Measurements from ENCODE around the gene PDCD1. TPM values are rescaled to one million over a fixed set of nuclear protein-coding genes. Genes with fewer than 3 reads are reported as not detected.

The PDCD1 gene
- total and polyA plus RNA-seq, 2 of the 13 experiments (the other 11 are each of a cell fraction or from before 2014, with no cell fraction given), result 0.04 TPM; not detected in 1

DNA sequence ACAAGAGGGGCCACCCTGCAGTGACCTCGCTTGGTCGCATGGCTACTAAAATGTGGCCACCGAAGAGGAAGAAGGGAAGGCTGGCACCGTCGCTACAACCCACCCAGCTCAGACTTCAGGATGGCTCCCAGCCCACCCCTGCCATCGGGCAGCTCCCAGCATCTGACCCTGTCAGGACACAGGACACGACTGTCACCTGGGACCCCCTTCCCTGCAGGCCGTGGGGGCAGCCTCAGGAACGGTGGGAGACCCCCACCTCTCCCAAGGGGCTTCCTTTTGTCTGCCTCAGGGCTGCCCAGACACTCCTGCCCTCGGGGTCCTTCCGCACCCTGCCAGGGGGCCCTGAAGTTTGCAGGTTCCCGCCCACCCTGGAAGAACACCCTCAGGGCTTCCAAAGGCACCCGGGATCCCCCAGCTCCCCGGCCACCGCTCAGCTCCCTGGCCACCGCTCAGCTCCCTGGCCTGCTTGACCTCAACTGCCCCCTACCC lies 18.5 kb upstream of the PDCD1 start:
- Histone ChIP-seq H3K4me2 (ENCODE audit: low read depth, low read length) (no peak overlapping the region), H3K36me3 (replicated peaks in 1 of 2; ENCODE audit: control insufficient read depth in 1 of 2, insufficient read depth in 2 of 2, low read length in 2 of 2) (no peaks in the 10 kb centered on the region), H3K4me1 (ENCODE audit: insufficient read depth, low read length) (peaks cover 11% of the 10 kb centered on the region), H3K4me3 (replicated peaks in 1 of 3; ENCODE audit: insufficient read depth in 1 of 3, low read depth in 2 of 3, low read length in 3 of 3) (no peak overlapping the region), H3K9me3 (ENCODE audit: low read length) (peaks cover 21% of the 10 kb centered on the region), H3K27me3 (ENCODE audit: control insufficient read depth in 1 of 2, insufficient read depth in 2 of 2, low read length in 2 of 2) (peaks cover 3 to 13% of the 10 kb centered on the region in 2 experiments; a peak in 4 of 5 replicates), H2AFZ (ENCODE audit: low read length) (no peak overlapping the region), H4K20me1 (ENCODE audit: insufficient read depth, low read length) (no peaks in the 10 kb centered on the region), H3K9ac (ENCODE audit: insufficient read depth, low read depth, low read length) (no peak overlapping the region), H3K79me2 (ENCODE audit: insufficient read depth, low read length) (no peaks in the 10 kb centered on the region), H3K27ac (ENCODE audit: extremely low read length, insufficient read depth, low read length) (no peak overlapping the region)
- intact Hi-C loops (cut with micrococcal nuclease; ENCODE audit: unreplicated experiment) (no loop called here), in situ Hi-C loops (cut with HindIII; ENCODE audit: extremely low pct_ligation_motif_present, low pct_unique_long_range_greater_than_20kb) (loop anchor here (5.0 to 10.0 kb wide), 2 partner anchors 142 to 215 kb away; partner anchors contain the start of gene D2HGDH)
- POLR2A ChIA-PET, result no interaction called here
- FAIRE-seq, result no peak
- DNase-seq (ENCODE audit: low spot score), result no peak
- no TSS peak for BruUV-seq (replicated peaks)
- peak; percentile 3; the same call in 2 of the 3 replicates for ATAC-seq
- CTCF ChIA-PET (ENCODE audit: low intra/inter-chr PET ratio, low total read pairs), result no interaction called here
- 64% methylated on average over 12 of the region's 16 CpGs for WGBS (ENCODE audit: low lambda C conversion rate)
- TF ChIP-seq POLR2A (IDR thresholded peaks at IDR 0.05; ENCODE audit: insufficient read depth in 1 of 2, low read depth in 2 of 2, low read length in 2 of 2), result no peak
- peak; percentile 14 for TF ChIP-seq HNRNPK (IDR thresholded peaks at IDR 0.05; ENCODE audit: low read depth, low read length, poor library complexity, severe bottlenecking)

DNA sequence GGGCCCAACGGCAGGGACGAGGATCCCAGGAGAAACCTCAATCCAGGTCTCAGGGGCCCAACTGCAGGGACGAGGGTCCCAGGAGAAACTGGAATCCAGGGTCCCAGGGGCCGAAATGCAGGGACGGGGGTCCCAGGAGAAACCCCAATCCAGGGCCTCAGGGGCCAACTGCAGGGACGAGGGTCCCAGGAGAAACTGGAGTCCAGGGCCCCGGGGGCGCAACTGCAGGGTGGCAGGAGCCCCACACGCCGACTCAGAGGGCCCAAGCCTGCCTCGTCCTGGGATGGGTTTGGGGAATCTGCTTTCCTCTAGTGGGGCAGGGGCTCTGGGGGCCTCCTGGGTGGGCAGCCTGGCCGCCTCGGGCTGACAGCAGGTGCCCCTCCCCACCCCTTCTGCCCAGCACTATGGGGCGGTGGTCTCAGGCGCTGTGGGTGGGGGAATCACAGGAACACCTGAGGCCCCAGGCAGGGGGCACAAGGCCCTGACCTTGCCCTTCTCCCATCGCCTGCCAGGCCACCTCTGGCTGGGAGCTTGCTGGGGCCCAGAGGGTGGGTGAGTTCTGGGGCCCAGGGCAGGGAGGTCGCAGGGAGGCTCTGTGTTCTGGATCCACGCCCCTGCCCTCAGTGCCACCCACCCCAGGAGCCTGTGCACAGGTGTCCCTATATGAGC lies 18.0 kb upstream of the PDCD1 start:
- WGBS (ENCODE audit: low lambda C conversion rate), result 45% methylated on average over 12 of the region's 18 CpGs
- no peak overlapping the region for H3K27ac ChIP-seq (ENCODE audit: extremely low read length, insufficient read depth, low read length)
- H3K36me3 ChIP-seq (replicated peaks in 1 of 2; ENCODE audit: control insufficient read depth in 1 of 2, insufficient read depth in 2 of 2, low read length in 2 of 2), result no peaks in the 10 kb centered on the region
- ATAC-seq (peak; percentile 11), FAIRE-seq (no peak), DNase-seq (ENCODE audit: low spot score) (no peak)
- no peaks in the 10 kb centered on the region for H4K20me1 ChIP-seq (ENCODE audit: insufficient read depth, low read length)
- peaks cover 21% of the 10 kb centered on the region for H3K9me3 ChIP-seq (ENCODE audit: low read length)
- BruUV-seq (replicated peaks), result no TSS peak
- no peak overlapping the region for H3K9ac ChIP-seq (ENCODE audit: insufficient read depth, low read depth, low read length)
- H3K4me1 ChIP-seq (ENCODE audit: insufficient read depth, low read length), result peaks cover 6% of the 10 kb centered on the region
- TF ChIP-seq, protein P1, sequence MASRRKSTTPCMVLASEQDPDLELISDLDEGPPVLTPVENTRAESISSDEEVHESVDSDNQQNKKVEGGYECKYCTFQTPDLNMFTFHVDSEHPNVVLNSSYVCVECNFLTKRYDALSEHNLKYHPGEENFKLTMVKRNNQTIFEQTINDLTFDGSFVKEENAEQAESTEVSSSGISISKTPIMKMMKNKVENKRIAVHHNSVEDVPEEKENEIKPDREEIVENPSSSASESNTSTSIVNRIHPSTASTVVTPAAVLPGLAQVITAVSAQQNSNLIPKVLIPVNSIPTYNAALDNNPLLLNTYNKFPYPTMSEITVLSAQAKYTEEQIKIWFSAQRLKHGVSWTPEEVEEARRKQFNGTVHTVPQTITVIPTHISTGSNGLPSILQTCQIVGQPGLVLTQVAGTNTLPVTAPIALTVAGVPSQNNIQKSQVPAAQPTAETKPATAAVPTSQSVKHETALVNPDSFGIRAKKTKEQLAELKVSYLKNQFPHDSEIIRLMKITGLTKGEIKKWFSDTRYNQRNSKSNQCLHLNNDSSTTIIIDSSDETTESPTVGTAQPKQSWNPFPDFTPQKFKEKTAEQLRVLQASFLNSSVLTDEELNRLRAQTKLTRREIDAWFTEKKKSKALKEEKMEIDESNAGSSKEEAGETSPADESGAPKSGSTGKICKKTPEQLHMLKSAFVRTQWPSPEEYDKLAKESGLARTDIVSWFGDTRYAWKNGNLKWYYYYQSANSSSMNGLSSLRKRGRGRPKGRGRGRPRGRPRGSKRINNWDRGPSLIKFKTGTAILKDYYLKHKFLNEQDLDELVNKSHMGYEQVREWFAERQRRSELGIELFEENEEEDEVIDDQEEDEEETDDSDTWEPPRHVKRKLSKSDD (CRISPR knock-in tag; IDR thresholded peaks at IDR 0.05; ENCODE audit: low read depth), result no peak
- TF ChIP-seq ARNT (IDR thresholded peaks at IDR 0.05) (no peak), STAT5B (CRISPR knock-in tag; IDR thresholded peaks at IDR 0.05) (no peak), ZNF136 (CRISPR knock-in tag; IDR thresholded peaks at IDR 0.05; ENCODE audit: low read depth) (no peak), GABPB1 (CRISPR knock-in tag; IDR thresholded peaks at IDR 0.05) (peak; percentile 49), ZNF768 (CRISPR knock-in tag; IDR thresholded peaks at IDR 0.05) (0 out of 2 replicates have a peak, but pooled peaks have one; percentile 8)
- TF ChIP-seq, protein P2, sequence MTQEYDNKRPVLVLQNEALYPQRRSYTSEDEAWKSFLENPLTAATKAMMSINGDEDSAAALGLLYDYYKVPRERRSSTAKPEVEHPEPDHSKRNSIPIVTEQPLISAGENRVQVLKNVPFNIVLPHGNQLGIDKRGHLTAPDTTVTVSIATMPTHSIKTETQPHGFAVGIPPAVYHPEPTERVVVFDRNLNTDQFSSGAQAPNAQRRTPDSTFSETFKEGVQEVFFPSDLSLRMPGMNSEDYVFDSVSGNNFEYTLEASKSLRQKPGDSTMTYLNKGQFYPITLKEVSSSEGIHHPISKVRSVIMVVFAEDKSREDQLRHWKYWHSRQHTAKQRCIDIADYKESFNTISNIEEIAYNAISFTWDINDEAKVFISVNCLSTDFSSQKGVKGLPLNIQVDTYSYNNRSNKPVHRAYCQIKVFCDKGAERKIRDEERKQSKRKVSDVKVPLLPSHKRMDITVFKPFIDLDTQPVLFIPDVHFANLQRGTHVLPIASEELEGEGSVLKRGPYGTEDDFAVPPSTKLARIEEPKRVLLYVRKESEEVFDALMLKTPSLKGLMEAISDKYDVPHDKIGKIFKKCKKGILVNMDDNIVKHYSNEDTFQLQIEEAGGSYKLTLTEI (CRISPR knock-in tag; conservative IDR thresholded peaks at IDR 0.05), result no peak
- no peak overlapping the region for H2AFZ ChIP-seq (ENCODE audit: low read length)
- ChIA-PET POLR2A (no interaction called here), CTCF (ENCODE audit: low intra/inter-chr PET ratio, low total read pairs) (no interaction called here)
- in situ Hi-C loops (cut with HindIII; ENCODE audit: extremely low pct_ligation_motif_present, low pct_unique_long_range_greater_than_20kb), result loop anchor here (5.0 to 10.0 kb wide), 2 partner anchors 142 to 214 kb away; partner anchors contain the start of gene D2HGDH
- H3K4me3 ChIP-seq (replicated peaks in 1 of 3; ENCODE audit: insufficient read depth in 1 of 3, low read depth in 2 of 3, low read length in 3 of 3), result no peak overlapping the region
- intact Hi-C loops (cut with micrococcal nuclease; ENCODE audit: unreplicated experiment), result no loop called here
- peaks cover 3 to 9% of the 10 kb centered on the region in 2 experiments; a peak in 3 of 5 replicates for H3K27me3 ChIP-seq (ENCODE audit: control insufficient read depth in 1 of 2, insufficient read depth in 2 of 2, low read length in 2 of 2)
- no peak overlapping the region for H3K4me2 ChIP-seq (ENCODE audit: low read depth, low read length)
- H3K79me2 ChIP-seq (ENCODE audit: insufficient read depth, low read length), result no peaks in the 10 kb centered on the region
